Trophoblast cell (in vitro differentiated cells and primary cell): ENCODE measurements around the gene DERA.
"Not testable (repeated sequence)": the region's sequence is repeated elsewhere in the genome, so short reads cannot be mapped to it uniquely, and the experiment has no call there.

Experiments used
- DNase-seq, 2 donors: peaks; one replicate each; pipeline ENCODE4 v3.0.0-alpha.2; 2016
- H2AFZ ChIP-seq: 2 replicates; pipeline ENCODE4 v1.6.1; 2013; ENCODE audit warnings: low read length, moderate library complexity, mild to moderate bottlenecking; ENCODE audit not compliant: insufficient read depth, poor library complexity
- H2AK5ac ChIP-seq: 2 replicates; pipeline ENCODE4 v1.6.1; 2013; ENCODE audit warnings: mild to moderate bottlenecking, low read length
- H2BK120ac ChIP-seq: 2 replicates; pipeline ENCODE4 v1.6.1; 2013; ENCODE audit warnings: low read length, mild to moderate bottlenecking, moderate library complexity; ENCODE audit not compliant: insufficient read depth, poor library complexity
- H2BK12ac ChIP-seq: 2 replicates; pipeline ENCODE4 v1.6.1; 2013; ENCODE audit warnings: mild to moderate bottlenecking, low read length, moderate library complexity
- H2BK5ac ChIP-seq: 2 replicates; pipeline ENCODE4 v1.6.1; 2013; ENCODE audit warnings: low read length, low read depth, moderate library complexity, mild to moderate bottlenecking; ENCODE audit not compliant: poor library complexity
- H3K14ac ChIP-seq: 2 replicates; pipeline ENCODE4 v1.6.1; 2013; ENCODE audit warnings: mild to moderate bottlenecking, low read length
- H3K18ac ChIP-seq: 2 replicates; pipeline ENCODE4 v1.6.1; 2013; ENCODE audit warnings: mild to moderate bottlenecking, low read length
- H3K23ac ChIP-seq: 2 replicates; pipeline ENCODE4 v1.6.1; 2013; ENCODE audit warnings: low read length
- H3K27ac ChIP-seq: 2 replicates; pipeline ENCODE4 v1.5.1; 2013; ENCODE audit warnings: low read depth, mild to moderate bottlenecking, inconsistent platforms, low read length, moderate library complexity
- H3K27me3 ChIP-seq: 2 replicates; pipeline ENCODE4 v1.6.1; 2013; ENCODE audit warnings: inconsistent platforms, mild to moderate bottlenecking, low read length, moderate library complexity; ENCODE audit not compliant: insufficient read depth
- H3K36me3 ChIP-seq, 2 experiments: 1 replicate in 1 of 2; 2 replicates in 1 of 2; pipeline ENCODE4 v1.6.1; 2013; ENCODE audit warnings: low read length in 2 of 2, mild to moderate bottlenecking in 2 of 2, moderate library complexity in 1 of 2; ENCODE audit not compliant: insufficient read depth in 2 of 2, control insufficient read depth in 1 of 2
- H3K4ac ChIP-seq: 2 replicates; pipeline ENCODE4 v1.6.1; 2013; ENCODE audit warnings: low read depth, mild to moderate bottlenecking, low read length, moderate library complexity
- H3K4me1 ChIP-seq, 2 experiments: 1 replicate in 1 of 2; 2 replicates in 1 of 2; pipeline ENCODE4 v1.6.1; 2013; ENCODE audit warnings: low read length in 2 of 2, mild to moderate bottlenecking in 2 of 2, moderate library complexity in 1 of 2; ENCODE audit not compliant: insufficient read depth in 2 of 2, control insufficient read depth in 1 of 2
- H3K4me2 ChIP-seq: 2 replicates; pipeline ENCODE4 v1.6.1; 2013; ENCODE audit warnings: inconsistent platforms, mild to moderate bottlenecking, low read length, moderate library complexity
- H3K4me3 ChIP-seq: 2 replicates; pipeline ENCODE4 v1.5.1; 2013; ENCODE audit warnings: mild to moderate bottlenecking, low read depth, low read length, inconsistent platforms
- H3K79me1 ChIP-seq: one replicate; pipeline ENCODE4 v1.6.1; 2013; ENCODE audit warnings: low read length
- H3K79me2 ChIP-seq: 2 replicates; pipeline ENCODE4 v1.6.1; 2013; ENCODE audit warnings: low read length, mild to moderate bottlenecking; ENCODE audit not compliant: control insufficient read depth, insufficient read depth, poor library complexity
- H3K9ac ChIP-seq: 2 replicates; pipeline ENCODE4 v1.6.1; 2013; ENCODE audit warnings: mild to moderate bottlenecking, low read length
- H3K9me3 ChIP-seq: 2 replicates; pipeline ENCODE4 v1.6.1; 2013; ENCODE audit warnings: low read depth, mild to moderate bottlenecking, control low read depth, inconsistent platforms, low read length; ENCODE audit not compliant: insufficient read depth
- H4K12ac ChIP-seq: 2 replicates; pipeline ENCODE4 v1.6.1; 2013; ENCODE audit warnings: low read depth, mild to moderate bottlenecking, low read length, moderate library complexity
- H4K8ac ChIP-seq: 2 replicates; pipeline ENCODE4 v1.6.1; 2013; ENCODE audit warnings: low read depth, mild to moderate bottlenecking, low read length, moderate library complexity
- H4K91ac ChIP-seq: one replicate; pipeline ENCODE4 v1.6.1; 2013; ENCODE audit warnings: low read depth, mild to moderate bottlenecking, low read length, moderate library complexity
- WGBS: extraction: QIAGEN DNeasy Blood & Tissue Kit; methylation state at CpG from one replicate; pipeline ENCODE4 v1.1.7; 2013; ENCODE audit warnings: missing lambda C conversion rate; ENCODE audit not compliant: insufficient read length, insufficient coverage; ENCODE audit errors: extremely low coverage; 5-methylcytosine and 5-hydroxymethylcytosine counted together

The DERA gene

GRCh38 chr12:16046266-16046665, 135.1 kb downstream of the DERA start:
- Histone ChIP-seq H3K4me1 (no peaks in the 10 kb centered on the region), H2AFZ (no peak overlapping the region), H2AK5ac (no peak overlapping the region), H3K4ac (no peak overlapping the region), H3K4me2 (no peak overlapping the region), H3K27ac (no peak overlapping the region), H3K18ac (no peak overlapping the region), H3K9ac (no peak overlapping the region), H3K27me3 (no peaks in the 10 kb centered on the region), H4K91ac (no peak overlapping the region), H3K23ac (no peak overlapping the region), H2BK12ac (no peak overlapping the region), H3K14ac (no peak overlapping the region), H3K79me2 (no peaks in the 10 kb centered on the region), H3K36me3 (no peaks in the 10 kb centered on the region), H3K4me3 (no peak overlapping the region), H3K9me3 (no peaks in the 10 kb centered on the region), H2BK5ac (no peak overlapping the region), H2BK120ac (no peak overlapping the region), H4K8ac (no peak overlapping the region), H4K12ac (no peak overlapping the region), H3K79me1 (no peaks in the 10 kb centered on the region)
- DNase-seq = no peak
- WGBS = no CpG with 5 or more reads among the region's 1 CpG

- Histone ChIP-seq H3K4me2 (no peak overlapping the region), H3K79me2 (no peaks in the 10 kb centered on the region), H3K9me3 (no peaks in the 10 kb centered on the region), H3K36me3 (peaks cover 0 to 1% of the 10 kb centered on the region in 2 experiments), H2BK5ac (no peak overlapping the region), H2BK12ac (no peak overlapping the region), H3K23ac (no peak overlapping the region), H3K14ac (no peak overlapping the region), H3K4me3 (no peak overlapping the region), H2AFZ (no peak overlapping the region), H3K27me3 (no peaks in the 10 kb centered on the region), H2BK120ac (no peak overlapping the region), H3K4me1 (no peaks in the 10 kb centered on the region), H4K91ac (no peak overlapping the region), H3K4ac (no peak overlapping the region), H4K12ac (no peak overlapping the region), H3K27ac (no peak overlapping the region), H3K79me1 (no peaks in the 10 kb centered on the region), H3K18ac (no peak overlapping the region), H2AK5ac (no peak overlapping the region), H4K8ac (no peak overlapping the region), H3K9ac (no peak overlapping the region)
- DNase-seq = peak in 1 of 2 donors; percentile 20
- no CpG with 5 or more reads among the region's 2 CpGs for WGBS
These were observed 137.4 kb downstream of the DERA start for GRCh38 chr12:16048511-16048910.

- H3K27ac ChIP-seq = no peak overlapping the region
- no peak overlapping the region for H3K23ac ChIP-seq
- H2AK5ac ChIP-seq = no peak overlapping the region
- peaks cover 0 to 1% of the 10 kb centered on the region in 2 experiments for H3K36me3 ChIP-seq
- H3K79me2 ChIP-seq = no peaks in the 10 kb centered on the region
- H3K79me1 ChIP-seq = no peaks in the 10 kb centered on the region
- no peak overlapping the region for H2BK120ac ChIP-seq
- H3K9ac ChIP-seq = no peak overlapping the region
- no peaks in the 10 kb centered on the region for H3K27me3 ChIP-seq
- no peak overlapping the region for H2BK5ac ChIP-seq
- no peak overlapping the region for H4K8ac ChIP-seq
- H3K18ac ChIP-seq = no peak overlapping the region
- no peak overlapping the region for H2BK12ac ChIP-seq
- WGBS = no CpG with 5 or more reads among the region's 6 CpGs
- no peak for DNase-seq
- no peaks in the 10 kb centered on the region for H3K9me3 ChIP-seq
- H3K4me2 ChIP-seq = no peak overlapping the region
- no peak overlapping the region for H3K4me3 ChIP-seq
- H2AFZ ChIP-seq = no peak overlapping the region
- no peak overlapping the region for H3K14ac ChIP-seq
- H4K91ac ChIP-seq = no peak overlapping the region
- H3K4me1 ChIP-seq = no peaks in the 10 kb centered on the region
- no peak overlapping the region for H3K4ac ChIP-seq
- no peak overlapping the region for H4K12ac ChIP-seq
These were observed 145.8 kb downstream of the DERA start for GRCh38 chr12:16056910-16057309.

GRCh38 chr12:16057351-16057751, 146.2 kb downstream of the DERA start:
- H3K36me3 ChIP-seq, H3K27ac ChIP-seq, H3K4me2 ChIP-seq, H3K79me2 ChIP-seq, H3K9ac ChIP-seq, H2BK120ac ChIP-seq, H2BK12ac ChIP-seq, H3K9me3 ChIP-seq, H2BK5ac ChIP-seq, H3K14ac ChIP-seq, H4K12ac ChIP-seq, H4K8ac ChIP-seq, DNase-seq, H3K27me3 ChIP-seq, H3K23ac ChIP-seq, H3K4me3 ChIP-seq, H3K4me1 ChIP-seq, H3K79me1 ChIP-seq, H2AFZ ChIP-seq, H3K4ac ChIP-seq, H4K91ac ChIP-seq, H2AK5ac ChIP-seq, H3K18ac ChIP-seq: not testable (repeated sequence)
- WGBS = no CpG with 5 or more reads among the region's 34 CpGs
